ENCODE results near the gene REXO4. TPM values are rescaled to one million over a fixed set of nuclear protein-coding genes. Genes with fewer than 3 reads are reported as not detected.

REXO4 gene
- total and polyA plus RNA-seq, 9 of the 15 experiments (the other 6 are each of a cell fraction or from before 2014, with no cell fraction given), result 3.4 to 72.9 (median 31.1) TPM

- TF ChIP-seq GMEB1 (CRISPR knock-in tag; IDR thresholded peaks at IDR 0.05) (no peak), SNAPC5 (CRISPR knock-in tag; IDR thresholded peaks at IDR 0.05) (no peak), ZNF583 (CRISPR knock-in tag; IDR thresholded peaks at IDR 0.05) (no peak), ZNF785 (CRISPR knock-in tag; IDR thresholded peaks at IDR 0.05) (no peak), PPARD (CRISPR knock-in tag; IDR thresholded peaks at IDR 0.05) (no peak), ADNP (tag; IDR thresholded peaks at IDR 0.05) (no peak), ZBTB2 (IDR thresholded peaks at IDR 0.05) (no peak), NFXL1 (CRISPR knock-in tag; IDR thresholded peaks at IDR 0.05) (no peak), STAT5B (CRISPR knock-in tag; IDR thresholded peaks at IDR 0.05) (no peak), JUNB (CRISPR knock-in tag; conservative IDR thresholded peaks at IDR 0.05) (no peak), ZNF778 (CRISPR knock-in tag; IDR thresholded peaks at IDR 0.05) (no peak), GABPB2 (CRISPR knock-in tag; conservative IDR thresholded peaks at IDR 0.05) (no peak), FOSL1 (tag; conservative IDR thresholded peaks at IDR 0.05) (peak; percentile 74), HEY1 (CRISPR knock-in tag; IDR thresholded peaks at IDR 0.05; ENCODE audit: borderline replicate concordance) (no peak), ZBTB5 (IDR thresholded peaks at IDR 0.05) (no peak), DEAF1 (CRISPR knock-in tag; IDR thresholded peaks at IDR 0.05) (no peak), KDM2B (CRISPR knock-in tag; IDR thresholded peaks at IDR 0.05) (no peak), ARID3B (CRISPR knock-in tag; IDR thresholded peaks at IDR 0.05; ENCODE audit: borderline replicate concordance) (no peak), NKRF (IDR thresholded peaks at IDR 0.05; ENCODE audit: borderline replicate concordance) (no peak)
Measured at GRCh38 chr9:133374612-133375115, 43.1 kb downstream of the REXO4 start (continued).
